GM19099 (cell line): ENCODE data around the gene MROH8.

Source experiments
- POLR2A ChIP-seq: IDR thresholded peaks from 3 replicates; pipeline ENCODE4 v1.6.1; 2011; ENCODE audit warnings: low read depth; ENCODE audit not compliant: insufficient read length; ENCODE audit errors: extremely low read depth

Gene MROH8

DNA sequence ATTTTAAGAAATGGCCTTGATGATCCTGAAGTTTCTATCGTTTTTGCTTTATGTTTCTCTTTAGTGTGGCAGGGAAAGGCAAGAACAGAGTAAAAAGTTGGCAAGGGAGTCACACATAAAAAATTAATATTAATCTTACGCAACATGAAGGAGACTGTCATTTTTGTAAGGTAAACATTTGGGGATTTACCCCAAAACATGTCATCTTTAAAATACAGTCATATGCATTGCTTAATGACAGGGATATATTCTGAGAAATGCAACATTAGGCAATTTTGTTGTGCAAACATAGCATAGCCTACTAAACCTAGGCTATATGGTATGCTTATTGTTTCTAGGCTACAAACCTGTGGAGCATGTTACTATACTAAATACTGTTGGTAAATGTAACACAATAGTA, 88.9 kb downstream of the MROH8 start:
- TF ChIP-seq POLR2A = no peak

- TF ChIP-seq POLR2A = no peak
Measured at GRCh38 chr20:37081717-37082289, 97.5 kb downstream of the MROH8 start.

- TF ChIP-seq POLR2A = no peak
Measured at GRCh38 chr20:37077009-37077408, 102.3 kb downstream of the MROH8 start.

DNA sequence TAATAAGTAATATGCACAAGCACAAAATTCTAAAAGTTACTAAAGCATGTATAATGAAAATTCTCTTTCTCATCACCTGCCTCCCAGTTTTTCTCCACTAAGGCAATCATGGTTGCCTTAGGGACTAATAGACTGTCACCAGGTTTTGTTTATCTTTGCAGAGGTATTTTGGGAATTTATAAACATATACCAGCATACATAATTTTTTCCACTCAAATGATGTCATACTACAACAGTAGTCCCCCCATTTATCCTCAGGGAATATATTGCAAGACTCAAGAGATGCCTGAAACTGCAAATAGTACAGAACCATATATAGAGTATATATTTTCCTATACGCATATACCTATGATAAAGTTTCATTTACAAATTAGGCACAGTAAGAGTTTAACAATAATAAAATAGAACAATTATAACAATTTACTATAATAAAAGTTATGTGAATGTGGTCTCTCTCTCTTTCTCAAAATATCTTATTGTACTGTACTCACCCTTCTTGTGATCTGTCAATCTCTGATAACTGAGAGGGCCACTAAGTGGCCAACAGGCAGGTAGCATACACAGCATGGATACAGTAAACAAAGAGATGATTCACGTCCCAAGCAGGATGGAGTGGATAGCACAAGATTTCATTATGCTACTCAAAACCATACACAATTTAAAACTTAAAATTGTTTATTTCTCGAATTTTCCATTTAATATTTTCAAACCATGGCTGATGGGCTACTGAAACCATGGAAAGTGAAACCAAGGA, 103.2 kb downstream of the MROH8 start:
- TF ChIP-seq POLR2A = no peak

DNA sequence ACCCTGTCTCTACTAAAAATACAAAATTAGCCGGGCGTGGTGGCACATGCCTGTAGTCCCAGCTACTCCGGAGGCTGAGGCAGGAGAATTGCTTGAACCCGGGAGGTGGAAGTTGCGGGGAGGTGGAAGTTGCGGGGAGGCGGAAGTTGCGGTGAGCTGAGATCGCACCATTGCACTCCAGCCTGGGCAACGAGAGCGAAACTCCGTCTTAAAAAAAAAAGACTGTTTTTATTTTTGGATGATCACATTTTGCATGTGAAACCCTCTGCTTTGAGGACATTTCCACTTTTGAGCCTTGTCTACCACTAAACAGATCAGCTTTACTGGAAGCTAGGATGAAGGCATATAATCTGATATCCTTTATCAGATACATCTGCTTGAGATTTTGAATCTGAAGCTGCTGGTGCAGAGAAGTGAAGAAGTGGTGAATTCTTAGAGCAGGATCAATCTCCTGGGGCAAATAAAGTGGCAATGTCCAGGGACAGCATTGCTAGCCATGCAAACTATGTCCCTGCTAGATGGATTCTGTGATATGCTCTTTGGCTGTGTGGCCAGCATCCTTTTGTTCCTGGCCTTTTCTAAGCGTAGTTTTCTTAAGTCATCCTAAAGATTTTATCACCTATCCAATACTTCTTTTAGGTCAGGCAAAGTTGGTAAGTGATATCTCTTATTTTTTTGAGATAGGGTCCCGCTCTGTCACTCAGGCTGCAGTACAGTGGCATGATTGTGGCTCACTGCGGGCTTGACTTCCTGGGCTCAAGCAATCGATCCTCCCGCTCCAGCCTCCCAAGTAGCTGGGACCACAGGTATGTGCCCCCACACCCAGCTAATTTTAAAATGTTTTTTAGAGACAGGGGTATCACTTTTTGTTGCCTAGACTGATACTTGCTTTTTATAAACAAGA, 106.8 kb downstream of the MROH8 start:
- no peak for TF ChIP-seq POLR2A

GRCh38 chr20:37071481-37071911, 107.9 kb downstream of the MROH8 start:
- no peak for TF ChIP-seq POLR2A

DNA sequence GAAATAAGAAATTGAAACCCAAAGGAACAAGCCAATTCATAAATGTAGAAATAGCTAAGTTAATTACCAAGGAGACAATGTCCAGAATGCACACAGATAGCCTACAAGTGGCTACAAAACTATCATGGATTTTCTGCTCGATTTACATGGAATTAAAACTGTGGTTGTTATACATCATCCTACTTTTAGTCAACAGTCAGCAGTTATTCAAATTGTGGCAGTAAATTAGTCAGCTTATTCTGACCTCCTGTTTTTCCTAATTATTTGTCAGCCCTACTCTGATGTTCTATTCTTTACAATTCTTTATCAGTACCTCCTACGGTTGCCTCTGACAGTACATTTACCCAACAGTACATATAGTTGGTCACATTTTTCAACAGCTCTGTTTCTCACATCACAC, 113.2 kb downstream of the MROH8 start:
- TF ChIP-seq POLR2A = no peak

- no peak for TF ChIP-seq POLR2A
Measured at GRCh38 chr20:37055276-37055675, 124.1 kb downstream of the MROH8 start.

- no peak for TF ChIP-seq POLR2A
Measured at GRCh38 chr20:37053230-37053950, 126.0 kb downstream of the MROH8 start.
